WTC11 (cell line): ENCODE results near the gene TNP2.

ENCODE experiments used
- CREB1 ChIP-seq: sonication (generic); formaldehyde crosslinking; IDR thresholded peaks from 2 replicates; pipeline ENCODE4 v1.8.0; 2023; ENCODE audit warnings: mild to moderate bottlenecking, missing genetic modification reagents
- FOXP1 ChIP-seq: sonication (generic); formaldehyde crosslinking; IDR thresholded peaks from 2 replicates; pipeline ENCODE4 v1.8.0; 2022; ENCODE audit warnings: missing genetic modification reagents, mild to moderate bottlenecking, moderate library complexity, borderline replicate concordance
- JUN ChIP-seq: sonication (generic); formaldehyde crosslinking; IDR thresholded peaks from 2 replicates; pipeline ENCODE4 v1.8.0; 2023; ENCODE audit warnings: mild to moderate bottlenecking, missing genetic modification reagents
- RELA ChIP-seq: sonication (generic); formaldehyde crosslinking; IDR thresholded peaks from 2 replicates; pipeline ENCODE4 v1.8.1; 2022; ENCODE audit warnings: missing genetic modification reagents, mild to moderate bottlenecking, borderline replicate concordance
- TEAD1 ChIP-seq: sonication (generic); formaldehyde crosslinking; IDR thresholded peaks from 2 replicates; pipeline ENCODE4 v1.8.0; 2022; ENCODE audit warnings: mild to moderate bottlenecking, missing genetic modification reagents
- ZNF138 ChIP-seq: sonication (generic); formaldehyde crosslinking; conservative IDR thresholded peaks from 2 replicates; pipeline ENCODE4 v1.8.1; 2022; ENCODE audit warnings: mild to moderate bottlenecking, moderate library complexity, missing genetic modification reagents
- ZNF671 ChIP-seq: fragments of 250-450 bp; sonication (Bioruptor Pico); IDR thresholded peaks from 2 replicates; pipeline ENCODE4 v1.8.0; 2021; ENCODE audit warnings: mild to moderate bottlenecking
- TF ChIP-seq, protein P1 (sequence below): fragments of 200-600 bp; IDR thresholded peaks from 2 replicates; pipeline ENCODE4 v1.8.0; 2022; ENCODE audit warnings: antibody characterized with exemption
- TF ChIP-seq, protein P2 (sequence below): sonication (generic); formaldehyde crosslinking; IDR thresholded peaks from 2 replicates; pipeline ENCODE4 v1.8.0; 2022; ENCODE audit warnings: mild to moderate bottlenecking, missing genetic modification reagents

DNA sequence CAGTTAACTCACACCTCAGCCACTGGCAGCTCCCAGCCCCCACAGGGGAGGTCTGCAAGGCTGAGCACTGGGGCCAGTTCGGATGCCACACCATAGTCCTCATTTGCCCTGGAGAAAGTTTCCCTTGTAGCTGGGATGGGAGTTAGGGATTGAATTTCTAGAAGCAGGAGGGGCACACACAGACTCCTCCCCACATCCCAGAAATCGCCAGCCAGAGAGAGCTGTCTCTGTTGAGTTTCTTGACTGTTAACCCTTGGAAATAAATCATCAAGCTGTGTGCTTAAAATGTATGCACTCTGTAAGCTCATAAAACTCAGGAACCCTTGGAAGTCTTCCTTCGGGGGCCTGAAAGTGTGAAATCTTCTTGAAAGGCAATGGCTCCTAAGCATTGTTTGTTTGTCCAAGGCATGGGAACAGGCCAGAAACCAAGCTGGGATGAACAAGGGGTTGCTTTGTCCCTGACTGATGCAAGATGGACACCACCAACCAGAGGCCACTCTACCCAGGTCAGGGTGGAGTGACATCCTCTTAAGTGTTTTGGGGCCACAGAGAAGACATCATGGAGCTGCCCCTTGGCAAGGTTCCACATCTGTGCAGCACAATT, 4.7 kb upstream of the TNP2 start:
- TF ChIP-seq TEAD1 (no peak), CREB1 (no peak), FOXP1 (CRISPR knock-in tag) (no peak), JUN (no peak), RELA (CRISPR knock-in tag) (no peak), ZNF138 (no peak), ZNF671 (CRISPR knock-in tag) (no peak)
- TF ChIP-seq, protein P1, sequence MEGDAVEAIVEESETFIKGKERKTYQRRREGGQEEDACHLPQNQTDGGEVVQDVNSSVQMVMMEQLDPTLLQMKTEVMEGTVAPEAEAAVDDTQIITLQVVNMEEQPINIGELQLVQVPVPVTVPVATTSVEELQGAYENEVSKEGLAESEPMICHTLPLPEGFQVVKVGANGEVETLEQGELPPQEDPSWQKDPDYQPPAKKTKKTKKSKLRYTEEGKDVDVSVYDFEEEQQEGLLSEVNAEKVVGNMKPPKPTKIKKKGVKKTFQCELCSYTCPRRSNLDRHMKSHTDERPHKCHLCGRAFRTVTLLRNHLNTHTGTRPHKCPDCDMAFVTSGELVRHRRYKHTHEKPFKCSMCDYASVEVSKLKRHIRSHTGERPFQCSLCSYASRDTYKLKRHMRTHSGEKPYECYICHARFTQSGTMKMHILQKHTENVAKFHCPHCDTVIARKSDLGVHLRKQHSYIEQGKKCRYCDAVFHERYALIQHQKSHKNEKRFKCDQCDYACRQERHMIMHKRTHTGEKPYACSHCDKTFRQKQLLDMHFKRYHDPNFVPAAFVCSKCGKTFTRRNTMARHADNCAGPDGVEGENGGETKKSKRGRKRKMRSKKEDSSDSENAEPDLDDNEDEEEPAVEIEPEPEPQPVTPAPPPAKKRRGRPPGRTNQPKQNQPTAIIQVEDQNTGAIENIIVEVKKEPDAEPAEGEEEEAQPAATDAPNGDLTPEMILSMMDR: no peak
- TF ChIP-seq, protein P2, sequence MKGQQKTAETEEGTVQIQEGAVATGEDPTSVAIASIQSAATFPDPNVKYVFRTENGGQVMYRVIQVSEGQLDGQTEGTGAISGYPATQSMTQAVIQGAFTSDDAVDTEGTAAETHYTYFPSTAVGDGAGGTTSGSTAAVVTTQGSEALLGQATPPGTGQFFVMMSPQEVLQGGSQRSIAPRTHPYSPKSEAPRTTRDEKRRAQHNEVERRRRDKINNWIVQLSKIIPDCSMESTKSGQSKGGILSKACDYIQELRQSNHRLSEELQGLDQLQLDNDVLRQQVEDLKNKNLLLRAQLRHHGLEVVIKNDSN (CRISPR knock-in tag): no peak
